ENCODE data around the gene ARPC4.

ARPC4 gene

GRCh38 chr3:9791127-9791526 is 1.8 kb upstream of the ARPC4 start:
- in situ Hi-C loops (cut with HindIII; ENCODE audit: low pct_ligation_motif_present, low sequenced_read_pairs) = no loop called here
- H3K36me3 ChIP-seq (replicated peaks) = peaks cover 32% of the 10 kb centered on the region

DNA sequence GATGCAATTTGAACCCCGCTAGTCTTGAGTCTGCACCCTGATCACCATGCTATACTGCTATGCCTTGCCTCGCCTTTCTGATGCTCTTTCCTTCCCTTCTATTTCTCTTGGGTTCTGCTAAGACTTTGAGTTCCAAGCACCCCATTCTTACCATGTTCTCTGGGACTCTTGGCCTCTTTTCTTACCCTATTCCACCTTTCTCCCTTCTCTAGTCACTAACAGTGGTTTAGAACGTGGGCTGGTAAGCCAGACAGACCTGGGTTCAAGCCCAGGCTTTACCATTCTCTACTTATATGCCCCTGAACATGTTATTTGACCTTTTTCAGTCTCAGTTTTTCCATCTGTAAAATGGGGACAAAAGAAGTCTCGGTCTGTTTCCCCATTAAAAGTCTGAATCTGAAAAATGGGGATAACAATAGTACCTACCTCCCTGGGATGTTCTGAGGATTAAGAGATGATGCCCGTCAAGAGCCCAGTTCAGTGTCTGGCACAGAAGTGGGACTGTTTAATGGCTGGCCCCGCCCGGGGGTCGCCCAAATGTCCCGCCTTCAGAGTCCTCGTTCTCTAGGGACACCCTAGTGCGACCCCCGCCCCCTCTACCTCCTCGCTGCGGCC is 985 bp upstream of the ARPC4 start:
- no peak for TF ChIP-seq CTCF (IDR thresholded peaks at IDR 0.05; ENCODE audit: low read depth, low read length, missing control alignments)
- in situ Hi-C loops (cut with HindIII; ENCODE audit: low pct_ligation_motif_present, low sequenced_read_pairs) = no loop called here
- Histone ChIP-seq H3K36me3 (replicated peaks) (peaks cover 27% of the 10 kb centered on the region), H3K27ac (peak overlapping the region; percentile 97), H3K4me3 (ENCODE audit: low read depth, low read length) (peak overlapping the region; percentile 79), H3K27me3 (replicated peaks) (no peaks in the 10 kb centered on the region)
- no peak for DNase-seq

More at GRCh38 chr3:9791127-9791526, 1.8 kb upstream of the ARPC4 start:
- H3K27ac ChIP-seq = no peak overlapping the region
- no peaks in the 10 kb centered on the region for H3K27me3 ChIP-seq (replicated peaks)
- DNase-seq = no peak
- no peak for TF ChIP-seq CTCF (IDR thresholded peaks at IDR 0.05; ENCODE audit: low read depth, low read length, missing control alignments)
- H3K4me3 ChIP-seq (ENCODE audit: low read depth, low read length) = no peak overlapping the region

DNA sequence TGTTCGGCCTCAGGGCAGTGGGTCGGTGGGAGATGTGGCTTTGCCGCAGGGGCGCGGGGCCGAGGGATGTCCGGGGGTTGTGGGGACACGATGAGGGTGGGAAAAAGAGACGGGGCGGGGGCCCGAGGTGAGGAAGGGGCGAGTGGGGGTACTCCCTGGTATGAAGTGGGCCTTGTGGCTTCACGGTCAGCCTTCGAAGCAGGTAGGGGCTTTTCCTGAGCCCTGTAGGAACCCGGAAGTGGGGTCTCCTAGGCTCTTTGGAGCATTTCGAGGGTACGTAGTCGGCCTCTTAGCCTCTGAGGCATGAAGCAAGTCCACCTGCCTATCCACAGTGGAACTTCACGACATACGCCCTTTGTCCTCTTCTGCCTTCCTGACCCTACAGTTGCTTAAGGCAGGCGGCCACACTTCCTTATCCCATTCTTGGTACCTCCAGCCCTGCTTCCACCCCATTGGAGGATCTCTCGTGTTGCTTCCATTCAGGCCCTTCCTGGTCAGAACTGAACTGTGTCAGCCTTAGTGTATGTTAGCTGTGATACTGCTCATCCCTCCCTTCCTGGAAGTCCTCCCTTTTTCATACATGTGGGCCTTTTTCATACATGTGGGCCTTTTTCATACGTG is 389 bp downstream of the ARPC4 start:
- peak; percentile 40 for DNase-seq
- peaks cover 38% of the 10 kb centered on the region for H3K36me3 ChIP-seq (replicated peaks)

GRCh38 chr3:9794400-9794799 is 1.5 kb downstream of the ARPC4 start:
- no peak for DNase-seq
- H3K27me3 ChIP-seq (replicated peaks) = no peaks in the 10 kb centered on the region
- H3K27ac ChIP-seq = no peak overlapping the region
- in situ Hi-C loops (cut with HindIII; ENCODE audit: low pct_ligation_motif_present, low sequenced_read_pairs) = no loop called here
- no peak for TF ChIP-seq CTCF (IDR thresholded peaks at IDR 0.05; ENCODE audit: low read depth, low read length, missing control alignments)
- H3K4me3 ChIP-seq (ENCODE audit: low read depth, low read length) = no peak overlapping the region
- H3K36me3 ChIP-seq (replicated peaks) = peaks cover 41% of the 10 kb centered on the region

More for the DNA sequence above, 389 bp downstream of the ARPC4 start:
- in situ Hi-C loops (cut with HindIII; ENCODE audit: low pct_ligation_motif_present, low sequenced_read_pairs) = no loop called here
- no peaks in the 10 kb centered on the region for H3K27me3 ChIP-seq (replicated peaks)
- H3K27ac ChIP-seq = peak overlapping the region; percentile 97
- TF ChIP-seq CTCF (IDR thresholded peaks at IDR 0.05; ENCODE audit: low read depth, low read length, missing control alignments) = no peak
- peak overlapping the region; percentile 79 for H3K4me3 ChIP-seq (ENCODE audit: low read depth, low read length)

DNA sequence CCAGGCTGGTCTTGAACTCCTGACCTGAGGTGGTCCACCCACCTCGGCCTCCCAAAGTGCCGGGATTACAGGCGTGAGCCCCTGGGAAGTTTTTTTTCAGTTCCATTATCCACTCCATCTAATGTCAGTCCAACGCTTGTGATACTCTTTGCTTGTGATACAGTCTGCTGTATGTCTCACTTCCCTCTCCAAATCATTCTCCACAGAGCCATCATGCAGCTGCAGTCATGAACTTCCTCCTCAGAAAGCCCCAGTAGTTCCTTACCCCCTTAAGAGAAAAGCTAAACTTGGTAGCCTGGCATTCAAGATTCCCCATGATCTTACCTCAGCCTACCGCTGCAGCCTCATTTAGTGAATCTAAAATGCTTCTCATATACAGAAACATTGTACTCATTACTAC is 2.3 kb downstream of the ARPC4 start:
- DNase-seq = no peak
- H3K27me3 ChIP-seq (replicated peaks) = no peaks in the 10 kb centered on the region
- in situ Hi-C loops (cut with HindIII; ENCODE audit: low pct_ligation_motif_present, low sequenced_read_pairs) = no loop called here
- H3K4me3 ChIP-seq (ENCODE audit: low read depth, low read length) = no peak overlapping the region
- H3K27ac ChIP-seq = no peak overlapping the region
- H3K36me3 ChIP-seq (replicated peaks) = peaks cover 45% of the 10 kb centered on the region
- TF ChIP-seq CTCF (IDR thresholded peaks at IDR 0.05; ENCODE audit: low read depth, low read length, missing control alignments) = no peak
